GM21360 (cell line): ENCODE data around the gene SCUBE2.
"Not testable (repeated sequence)": the region's sequence is repeated elsewhere in the genome, so short reads cannot be mapped to it uniquely, and the experiment has no call there.

Source experiments
- ATAC-seq: cut with Tn5 transposase; IDR thresholded peaks from one replicate; pipeline ENCODE4 v1.9.1; 2021; ENCODE audit warnings: mild to moderate bottlenecking, moderate library complexity; ENCODE audit not compliant: unreplicated experiment

Gene SCUBE2

GRCh38 chr11:9014826-9015225 is 76.6 kb downstream of the SCUBE2 start:
- no peak for ATAC-seq

- ATAC-seq = no peak
Measured at GRCh38 chr11:9013373-9013772, 78.0 kb downstream of the SCUBE2 start.

DNA sequence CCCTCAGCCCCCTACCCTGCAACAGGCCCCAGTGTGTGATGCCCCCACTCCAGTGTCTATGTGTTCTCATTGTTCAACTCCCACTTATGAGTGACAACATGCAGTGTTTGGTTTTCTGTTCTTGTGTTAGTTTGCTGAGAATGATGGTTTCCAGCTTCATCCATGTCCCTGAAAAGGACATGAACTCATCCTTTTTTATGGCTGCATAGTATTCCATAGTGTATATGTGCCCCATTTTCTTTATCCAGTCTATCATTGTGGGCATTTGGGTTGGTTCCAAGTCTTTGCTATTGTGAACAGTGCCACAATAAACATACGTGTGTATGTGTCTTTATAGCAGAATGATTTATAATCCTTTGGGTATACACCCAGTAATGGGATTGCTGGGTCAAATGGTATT is 81.9 kb downstream of the SCUBE2 start:
- not testable (repeated sequence) for ATAC-seq

DNA sequence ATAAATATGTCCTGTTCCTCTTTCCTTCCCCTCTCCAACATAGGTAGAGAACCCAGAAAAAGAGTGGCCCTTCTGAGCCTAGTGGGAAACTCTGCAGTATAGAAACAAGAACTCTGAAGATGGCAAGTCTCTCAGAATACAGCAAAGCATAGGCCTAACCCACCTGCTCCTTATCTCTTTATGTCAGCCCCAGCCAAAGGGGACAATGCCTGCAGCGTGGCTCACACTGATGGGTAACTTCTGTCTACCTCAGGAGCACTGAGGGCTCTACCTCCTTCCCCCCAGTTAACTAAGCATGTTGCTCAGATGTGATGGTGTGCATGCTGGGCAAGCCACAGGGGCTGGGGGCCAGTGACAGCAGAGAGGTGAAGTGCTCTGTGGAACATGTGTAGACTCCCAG is 82.7 kb downstream of the SCUBE2 start:
- ATAC-seq = no peak

- ATAC-seq = no peak
Measured at GRCh38 chr11:9008011-9008550, 83.3 kb downstream of the SCUBE2 start.

DNA sequence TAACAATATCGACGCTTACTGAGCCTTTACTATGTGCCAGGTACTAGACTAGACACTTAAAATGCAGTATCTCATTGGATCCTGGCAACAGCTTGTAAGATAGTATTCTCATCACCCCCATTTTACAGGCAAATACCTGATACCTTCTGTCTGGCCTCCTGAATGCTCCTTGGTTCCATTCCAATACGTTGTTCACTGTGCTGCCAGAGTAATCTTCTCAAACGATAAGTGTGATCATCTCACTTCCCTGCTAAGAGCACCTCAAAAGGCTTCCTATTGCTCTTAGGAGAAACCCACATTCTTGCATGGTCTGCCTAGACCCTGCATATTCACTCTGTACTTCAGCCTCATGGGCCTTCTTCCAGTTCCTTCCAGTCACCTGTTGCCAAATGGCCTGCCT is 86.3 kb downstream of the SCUBE2 start:
- ATAC-seq = no peak

GRCh38 chr11:9004183-9004926 is 87.0 kb downstream of the SCUBE2 start:
- ATAC-seq = peak; percentile 13

DNA sequence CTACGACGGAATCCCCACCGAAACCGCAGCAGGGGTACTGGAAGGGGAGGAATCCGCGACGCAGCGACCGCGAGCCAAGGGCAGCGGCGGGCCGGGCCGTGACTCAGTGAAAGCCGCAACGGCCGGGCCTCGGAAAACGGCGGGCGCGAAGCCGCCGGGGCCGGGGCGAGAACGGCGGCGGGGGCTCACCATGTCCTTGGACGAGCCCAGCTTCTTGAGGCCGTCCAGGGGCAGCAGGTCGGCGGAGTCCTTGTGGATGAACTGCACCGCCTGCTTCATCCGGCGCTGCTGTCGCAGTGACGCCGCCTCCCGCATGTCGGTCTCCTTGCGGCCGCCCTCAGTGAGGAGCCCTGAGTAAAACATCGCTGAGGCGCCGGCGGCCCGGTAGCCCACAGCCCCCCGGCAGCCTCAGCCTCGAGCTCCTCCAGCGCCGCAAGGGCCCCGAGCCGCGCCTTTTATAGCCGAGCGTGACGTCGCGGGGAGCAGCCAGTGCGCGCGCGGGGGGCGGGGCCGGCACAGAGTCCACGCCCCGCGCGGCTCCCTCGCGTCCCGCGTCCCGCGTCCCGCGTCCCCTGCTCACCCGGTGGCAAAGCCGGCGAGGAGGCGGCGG is 87.7 kb downstream of the SCUBE2 start, which contains the start of gene NRIP3:
Gene NRIP3, minus strand, starts transcription at position 429 of the 610 bp plus-strand sequence. Its CDS starts 66 bp downstream, at position 363.
- peak; percentile 51 for ATAC-seq

- ATAC-seq = no peak
Measured at GRCh38 chr11:9002920-9003572, 88.4 kb downstream of the SCUBE2 start.

GRCh38 chr11:9001736-9002135 is 89.7 kb downstream of the SCUBE2 start:
- no peak for ATAC-seq

DNA sequence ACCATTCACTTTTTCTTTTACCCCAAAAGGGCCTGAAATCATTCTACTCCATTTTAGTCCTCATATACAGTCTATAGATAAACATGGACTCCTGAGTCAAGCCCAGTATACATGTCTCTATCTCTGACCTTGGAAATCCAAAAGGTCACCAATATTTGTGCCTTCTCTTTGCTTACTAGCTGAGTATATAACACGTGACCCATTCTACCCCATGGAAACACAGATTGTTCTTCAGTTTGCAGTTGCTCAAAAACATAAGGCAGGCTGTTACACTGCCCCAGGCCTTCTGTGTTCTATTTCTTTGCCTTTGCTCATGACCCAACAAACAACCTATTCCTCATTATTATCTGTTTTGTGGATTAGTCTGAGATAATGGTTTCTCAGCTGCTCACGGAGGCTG is 93.4 kb downstream of the SCUBE2 start:
- ATAC-seq = no peak

DNA sequence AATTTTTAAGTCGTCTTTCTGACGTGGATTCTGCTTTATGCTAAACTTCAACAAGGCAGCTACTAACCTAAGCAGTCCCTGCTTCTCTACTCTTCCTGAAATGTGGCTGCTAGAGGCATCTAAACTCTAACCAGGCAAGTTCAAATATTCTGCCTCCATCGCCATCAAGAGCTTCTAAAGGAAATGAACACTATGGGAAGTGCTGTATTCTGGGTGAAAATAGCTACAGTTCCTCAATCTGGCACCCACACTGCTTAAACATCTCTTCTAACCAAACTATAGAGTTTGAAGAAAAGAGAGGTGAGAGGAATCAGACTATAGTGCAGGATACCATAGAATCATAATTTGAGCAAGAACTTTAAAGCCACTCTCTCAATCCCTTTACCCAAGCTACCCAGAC is 93.9 kb downstream of the SCUBE2 start:
- no peak for ATAC-seq

DNA sequence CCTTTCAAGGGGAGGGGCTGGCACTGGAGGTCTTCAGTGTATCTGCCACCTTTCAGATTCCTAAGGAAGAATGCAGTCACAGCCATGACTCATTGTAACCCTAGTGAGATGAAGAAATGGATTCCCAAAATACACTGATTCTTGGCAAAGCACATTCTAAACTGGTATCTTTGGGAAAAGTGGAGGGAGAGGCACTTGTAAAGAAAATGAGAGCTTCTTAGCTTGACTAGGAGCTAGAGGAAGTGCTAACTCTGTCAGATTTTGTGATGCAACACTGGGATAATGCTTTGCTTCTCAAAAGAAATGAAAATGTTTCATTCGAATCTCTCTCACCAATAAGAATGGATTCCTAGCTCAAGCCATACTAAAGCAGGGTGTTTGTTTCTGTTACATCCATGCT is 101.9 kb downstream of the SCUBE2 start:
- no peak for ATAC-seq

GRCh38 chr11:8988329-8989234 is 102.8 kb downstream of the SCUBE2 start:
- ATAC-seq = no peak

GRCh38 chr11:8987446-8987845 is 104.0 kb downstream of the SCUBE2 start:
- no peak for ATAC-seq

- not testable (repeated sequence) for ATAC-seq
Measured at GRCh38 chr11:8986772-8987171, 104.6 kb downstream of the SCUBE2 start.

- no peak for ATAC-seq
Measured at GRCh38 chr11:8985462-8985861, 105.9 kb downstream of the SCUBE2 start.

DNA sequence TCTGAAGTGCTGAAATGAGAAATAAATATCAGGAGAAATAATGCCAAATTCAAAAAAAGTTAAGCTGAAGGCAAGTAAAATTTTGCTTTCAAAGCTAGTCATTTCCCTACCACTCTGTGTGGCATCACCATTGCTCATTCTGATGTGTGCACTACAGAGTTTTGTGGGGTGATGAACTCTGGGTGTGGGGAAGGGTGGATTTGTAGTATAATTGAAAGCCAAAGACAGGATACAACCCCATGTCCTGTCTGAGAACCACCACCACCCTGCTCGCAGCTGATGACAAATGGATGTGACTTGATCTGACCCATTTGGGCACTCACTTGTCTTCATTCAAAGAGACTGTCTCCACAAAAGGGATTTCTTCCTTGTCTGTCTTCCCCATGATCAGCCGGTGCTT is 107.8 kb downstream of the SCUBE2 start:
- no peak for ATAC-seq

GRCh38 chr11:8980485-8980884 is 110.9 kb downstream of the SCUBE2 start:
- ATAC-seq = no peak

- ATAC-seq = not testable (repeated sequence)
Measured at GRCh38 chr11:8979365-8979764, 112.0 kb downstream of the SCUBE2 start.

DNA sequence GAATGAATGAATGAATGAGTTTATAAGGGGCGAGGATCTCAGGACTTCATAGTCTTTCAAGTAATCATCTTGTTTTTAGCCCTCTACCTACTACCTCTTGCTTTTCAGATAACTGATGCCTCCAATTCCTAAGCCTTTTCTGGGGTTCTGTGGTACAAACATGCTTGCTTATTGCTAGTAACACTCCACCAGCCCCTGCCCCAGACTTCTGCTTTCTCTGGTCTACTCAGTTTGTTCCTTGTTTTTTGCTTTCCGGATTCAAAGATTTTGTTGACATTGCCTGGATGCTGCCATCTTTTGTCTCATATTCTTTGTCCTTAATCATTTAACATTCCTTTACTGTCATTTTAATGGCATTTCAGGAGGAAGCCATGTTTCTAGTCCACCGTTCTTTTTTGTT is 118.3 kb downstream of the SCUBE2 start:
- no peak for ATAC-seq
